ENCODE measurements around the gene RALGAPA2.

- TF ChIP-seq CTCF (IDR thresholded peaks at IDR 0.05), result no peak
- no peak for TF ChIP-seq POLR2A (IDR thresholded peaks at IDR 0.05)
Observed at GRCh38 chr20:20461551-20461950, 250.9 kb downstream of the RALGAPA2 start.

Measured in Peyer's patch (tissue), 4 donors.